Esophagus squamous epithelium (tissue), 5 donors: Measurements from ENCODE around the gene PLEKHH2. TPM values are rescaled to one million over a fixed set of nuclear protein-coding genes. Genes with fewer than 3 reads are reported as not detected.
"Not testable (repeated sequence)": the region's sequence is repeated elsewhere in the genome, so short reads cannot be mapped to it uniquely, and the experiment has no call there.

ENCODE experiments used
- DNase-seq: peaks from one replicate; lab custom pipeline; 2025; lab: John Stamatoyannopoulos, UW
- H3K27ac ChIP-seq, 4 donors: fragments of 200-600 bp; sonication (generic); one replicate each; pipeline ENCODE4 v1.5.1; 2016 to 2019; ENCODE audit warnings: mild to moderate bottlenecking in 1 of 4
- H3K27me3 ChIP-seq, 4 donors: fragments of 200-600 bp; sonication (generic); 1 replicate in 3 of 4; 2 replicates in 1 of 4; pipeline versions ENCODE4 v1.5.1 to v1.6.0; 2017 to 2021; ENCODE audit warnings: antibody characterized with exemption in 1 of 4
- H3K36me3 ChIP-seq, 3 donors: fragments of 200-600 bp; sonication (generic); one replicate each; pipeline ENCODE4 v1.5.1; 2016 to 2019
- H3K4me1 ChIP-seq, 3 donors: fragments of 200-600 bp; sonication (generic); one replicate each; pipeline ENCODE4 v1.5.1; 2017 to 2019
- H3K4me3 ChIP-seq, 4 donors: fragments of 200-600 bp; sonication (generic); 1 replicate in 3 of 4; 2 replicates in 1 of 4; pipeline ENCODE4 v1.5.1; 2016 to 2019; ENCODE audit warnings: mild to moderate bottlenecking in 2 of 4, moderate library complexity in 1 of 4
- H3K9me3 ChIP-seq, 3 donors: fragments of 200-600 bp; sonication (generic); one replicate each; pipeline ENCODE4 v1.5.1; 2016 to 2019
- CTCF ChIP-seq, 6 experiments: fragments of 450-650 bp in 4 of 6; fragments of 200-600 bp in 2 of 6; sonication (generic) in 2 of 6; IDR thresholded peaks; one replicate each; pipeline ENCODE4 v1.5.1; 2016 to 2019; ENCODE audit warnings: antibody characterized with exemption in 6 of 6, mild to moderate bottlenecking in 4 of 6, moderate library complexity in 4 of 6
- POLR2A ChIP-seq, 4 donors: fragments of 450-650 bp; IDR thresholded peaks; one replicate each; pipeline ENCODE4 v1.6.1; 2017; ENCODE audit warnings: antibody characterized with exemption in 4 of 4, mild to moderate bottlenecking in 4 of 4, moderate library complexity in 3 of 4
- WGBS, 2 donors: methylation state at CpG; one replicate each; pipeline ENCODE4 v1.1.5; 2018; 5-methylcytosine and 5-hydroxymethylcytosine counted together
- intact Hi-C: fragments of 100-400 bp; cut with DNase I; formaldehyde crosslinking; loops from one replicate; pipeline ENCODE4 v1.15.0; 2022
- total RNA-seq, 4 donors: library from RNA; depleted of rRNA; stranded (reverse); fragments of >200 nt; gene quantifications; one replicate each; pipeline ENCODE4 v1.1.0, GENCODE V29; 2016
- donor health status: DM: yes; HTN: yes; CAD: no.

PLEKHH2 gene
- total RNA-seq, 4 donors from 2014 or later, result 1.7 to 25.7 (median 8.3) TPM

GRCh38 chr2:43595603-43596412 lies 41.3 kb upstream of the PLEKHH2 start, which contains the start of gene THADA:
TSS of gene THADA (minus strand) at chr2:43596038. CDS start at chr2:43592392, 3,646 bp downstream.
- DNase-seq, result peak; percentile 95
- H3K4me3 ChIP-seq, result peak within 1 kb of the TSS; percentile 74 to 84 (median 82)
- H3K9me3 ChIP-seq, result no peaks in the 10 kb centered on the region
- intact Hi-C loops, result no loop called here
- WGBS, 2 donors, result 0 to 1% methylated on average over 12 to 23 of the region's 52 CpGs
- peak in 2 of 4 donors; percentile 88 to 91 for TF ChIP-seq POLR2A (IDR thresholded peaks at IDR 0.05)
- peak in 2 of 6 experiments; percentile 9 for TF ChIP-seq CTCF (IDR thresholded peaks at IDR 0.05)
- H3K36me3 ChIP-seq, result peaks cover 3 to 17% (median 3%) of the 10 kb centered on the region in 3 donors
- peak within 1 kb of the TSS; percentile 87 to 94 (median 92) for H3K27ac ChIP-seq
- peaks cover 10 to 25% (median 13%) of the 10 kb centered on the region in 3 donors for H3K4me1 ChIP-seq
- H3K27me3 ChIP-seq, result no peaks in the 10 kb centered on the region

- WGBS, 2 donors, result 63 to 65% methylated on average over 1 of the region's 1 CpG
Observed at GRCh38 chr2:43600596-43600995, 36.5 kb upstream of the PLEKHH2 start.

GRCh38 chr2:43604674-43605073 lies 32.4 kb upstream of the PLEKHH2 start:
- Histone ChIP-seq H3K4me1 (peaks cover 0 to 7% (median 0%) of the 10 kb centered on the region in 3 donors), H3K4me3 (no peak overlapping the region), H3K27ac (no peak overlapping the region), H3K36me3 (no peaks in the 10 kb centered on the region), H3K9me3 (no peaks in the 10 kb centered on the region), H3K27me3 (no peaks in the 10 kb centered on the region)
- intact Hi-C loops, result no loop called here
- 51 to 58% methylated on average over 4 of the region's 4 CpGs for WGBS, 2 donors
- DNase-seq, result no peak
- TF ChIP-seq POLR2A (IDR thresholded peaks at IDR 0.05) (no peak), CTCF (IDR thresholded peaks at IDR 0.05) (no peak)

More at GRCh38 chr2:43600596-43600995, 36.5 kb upstream of the PLEKHH2 start:
- H3K4me1 ChIP-seq, DNase-seq, H3K4me3 ChIP-seq, H3K9me3 ChIP-seq, H3K27ac ChIP-seq, H3K27me3 ChIP-seq, H3K36me3 ChIP-seq, intact Hi-C loops: not testable (repeated sequence)

- Histone ChIP-seq H3K9me3 (no peaks in the 10 kb centered on the region), H3K4me3 (no peak overlapping the region), H3K27me3 (no peaks in the 10 kb centered on the region), H3K4me1 (peaks cover 0 to 8% (median 0%) of the 10 kb centered on the region in 3 donors), H3K27ac (no peak overlapping the region), H3K36me3 (no peaks in the 10 kb centered on the region)
- TF ChIP-seq POLR2A (IDR thresholded peaks at IDR 0.05) (no peak), CTCF (IDR thresholded peaks at IDR 0.05) (peak in 4 of 6 experiments; percentile 13 to 41 (median 32))
- intact Hi-C loops, result no loop called here
- DNase-seq, result no peak
- 3 to 6% methylated on average over 2 of the region's 2 CpGs for WGBS, 2 donors
Observed at GRCh38 chr2:43605079-43605655, 31.9 kb upstream of the PLEKHH2 start.

- DNase-seq, result no peak
- no peak for TF ChIP-seq POLR2A (IDR thresholded peaks at IDR 0.05)
- TF ChIP-seq CTCF (IDR thresholded peaks at IDR 0.05), result no peak
- no peaks in the 10 kb centered on the region for H3K36me3 ChIP-seq
- H3K27ac ChIP-seq, result no peak overlapping the region
- H3K27me3 ChIP-seq, result no peaks in the 10 kb centered on the region
- 87 to 90% methylated on average over 5 of the region's 5 CpGs for WGBS, 2 donors
- intact Hi-C loops, result no loop called here
- H3K4me1 ChIP-seq, result peaks cover 0 to 8% (median 0%) of the 10 kb centered on the region in 3 donors
- no peaks in the 10 kb centered on the region for H3K9me3 ChIP-seq
- no peak overlapping the region for H3K4me3 ChIP-seq
Observed at GRCh38 chr2:43605851-43606250, 31.2 kb upstream of the PLEKHH2 start.
